ENCODE data around the gene SLAMF6. TPM values are rescaled to one million over a fixed set of nuclear protein-coding genes. Genes with fewer than 3 reads are reported as not detected.

The SLAMF6 gene
- total and polyA plus RNA-seq, 4 donors: 0.73 to 2.4 (median 2.1) TPM

GRCh38 chr1:160522136-160522535 lies 919 bp downstream of the SLAMF6 start:
- DNase-seq (no peak), ATAC-seq (ENCODE audit: insufficient read depth, low FRiP score) (no peak)
- H3K4me3 ChIP-seq: no peak overlapping the region
- no peaks in the 10 kb centered on the region for H3K27me3 ChIP-seq (ENCODE audit: control insufficient read depth in 3 of 3, insufficient read depth in 3 of 3, low read length in 2 of 3)
- H3K27ac ChIP-seq (ENCODE audit: low read depth in 1 of 2, low read length in 1 of 2): no peak overlapping the region
- H3K4me1 ChIP-seq (ENCODE audit: control insufficient read depth in 5 of 5, insufficient read depth in 5 of 5, low read length in 5 of 5): no peaks in the 10 kb centered on the region
- TF ChIP-seq CTCF (IDR thresholded peaks at IDR 0.05; ENCODE audit: control extremely low read depth, extremely low read depth): no peak
- no peaks in the 10 kb centered on the region for H3K36me3 ChIP-seq (ENCODE audit: control insufficient read depth in 4 of 4, insufficient read depth in 4 of 4, low read length in 4 of 4)
- no peak overlapping the region for H3K9ac ChIP-seq (ENCODE audit: insufficient read depth in 1 of 2, low read length in 2 of 2)
- WGBS, 2 donors: 54 to 60% methylated on average over 3 of the region's 3 CpGs
- no peaks in the 10 kb centered on the region for H3K9me3 ChIP-seq (ENCODE audit: control insufficient read depth in 4 of 4, insufficient read depth in 3 of 4, low read length in 3 of 4)

GRCh38 chr1:160521554-160521953 lies 1.5 kb downstream of the SLAMF6 start:
- no peak for TF ChIP-seq CTCF (IDR thresholded peaks at IDR 0.05; ENCODE audit: control extremely low read depth, extremely low read depth)
- Histone ChIP-seq H3K27me3 (ENCODE audit: control insufficient read depth in 3 of 3, insufficient read depth in 3 of 3, low read length in 2 of 3) (no peaks in the 10 kb centered on the region), H3K4me1 (ENCODE audit: control insufficient read depth in 5 of 5, insufficient read depth in 5 of 5, low read length in 5 of 5) (no peaks in the 10 kb centered on the region), H3K4me3 (no peak overlapping the region), H3K9me3 (ENCODE audit: control insufficient read depth in 4 of 4, insufficient read depth in 3 of 4, low read length in 3 of 4) (no peaks in the 10 kb centered on the region), H3K9ac (ENCODE audit: insufficient read depth in 1 of 2, low read length in 2 of 2) (no peak overlapping the region), H3K36me3 (ENCODE audit: control insufficient read depth in 4 of 4, insufficient read depth in 4 of 4, low read length in 4 of 4) (no peaks in the 10 kb centered on the region), H3K27ac (ENCODE audit: low read depth in 1 of 2, low read length in 1 of 2) (no peak overlapping the region)
- ATAC-seq (ENCODE audit: insufficient read depth, low FRiP score) (no peak), DNase-seq (no peak)
- WGBS, 2 donors: 67 to 72% methylated on average over 2 of the region's 2 CpGs

GRCh38 chr1:160520999-160521398 lies 2.1 kb downstream of the SLAMF6 start:
- Histone ChIP-seq H3K27ac (ENCODE audit: low read depth in 1 of 2, low read length in 1 of 2) (no peak overlapping the region), H3K4me1 (ENCODE audit: control insufficient read depth in 5 of 5, insufficient read depth in 5 of 5, low read length in 5 of 5) (no peaks in the 10 kb centered on the region), H3K36me3 (ENCODE audit: control insufficient read depth in 4 of 4, insufficient read depth in 4 of 4, low read length in 4 of 4) (no peaks in the 10 kb centered on the region), H3K4me3 (no peak overlapping the region), H3K27me3 (ENCODE audit: control insufficient read depth in 3 of 3, insufficient read depth in 3 of 3, low read length in 2 of 3) (no peaks in the 10 kb centered on the region), H3K9me3 (ENCODE audit: control insufficient read depth in 4 of 4, insufficient read depth in 3 of 4, low read length in 3 of 4) (no peaks in the 10 kb centered on the region), H3K9ac (ENCODE audit: insufficient read depth in 1 of 2, low read length in 2 of 2) (no peak overlapping the region)
- no peak for DNase-seq
- WGBS, 2 donors: 16 to 27% methylated on average over 3 of the region's 3 CpGs
- TF ChIP-seq CTCF (IDR thresholded peaks at IDR 0.05; ENCODE audit: control extremely low read depth, extremely low read depth): no peak
- ATAC-seq (ENCODE audit: insufficient read depth, low FRiP score): no peak

- no peaks in the 10 kb centered on the region for H3K36me3 ChIP-seq (ENCODE audit: control insufficient read depth in 4 of 4, insufficient read depth in 4 of 4, low read length in 4 of 4)
- no peaks in the 10 kb centered on the region for H3K9me3 ChIP-seq (ENCODE audit: control insufficient read depth in 4 of 4, insufficient read depth in 3 of 4, low read length in 3 of 4)
- no peak overlapping the region for H3K9ac ChIP-seq (ENCODE audit: insufficient read depth in 1 of 2, low read length in 2 of 2)
- no peak for DNase-seq
- no peak for ATAC-seq (ENCODE audit: insufficient read depth, low FRiP score)
- H3K27ac ChIP-seq (ENCODE audit: low read depth in 1 of 2, low read length in 1 of 2): no peak overlapping the region
- 21 to 24% methylated on average over 2 of the region's 2 CpGs for WGBS, 2 donors
- no peaks in the 10 kb centered on the region for H3K27me3 ChIP-seq (ENCODE audit: control insufficient read depth in 3 of 3, insufficient read depth in 3 of 3, low read length in 2 of 3)
- H3K4me1 ChIP-seq (ENCODE audit: control insufficient read depth in 5 of 5, insufficient read depth in 5 of 5, low read length in 5 of 5): no peaks in the 10 kb centered on the region
- H3K4me3 ChIP-seq: no peak overlapping the region
- no peak for TF ChIP-seq CTCF (IDR thresholded peaks at IDR 0.05; ENCODE audit: control extremely low read depth, extremely low read depth)
Measured at GRCh38 chr1:160520582-160520981, 2.5 kb downstream of the SLAMF6 start.
